Stimulated activated naive CD4-positive, alpha-beta T cell (primary cell): ENCODE results near the gene VSTM4.

Experiments
- DNase-seq, 6 experiments: peaks; one replicate each; lab custom pipeline; 2025; lab: John Stamatoyannopoulos, UW

The VSTM4 gene, protein sequence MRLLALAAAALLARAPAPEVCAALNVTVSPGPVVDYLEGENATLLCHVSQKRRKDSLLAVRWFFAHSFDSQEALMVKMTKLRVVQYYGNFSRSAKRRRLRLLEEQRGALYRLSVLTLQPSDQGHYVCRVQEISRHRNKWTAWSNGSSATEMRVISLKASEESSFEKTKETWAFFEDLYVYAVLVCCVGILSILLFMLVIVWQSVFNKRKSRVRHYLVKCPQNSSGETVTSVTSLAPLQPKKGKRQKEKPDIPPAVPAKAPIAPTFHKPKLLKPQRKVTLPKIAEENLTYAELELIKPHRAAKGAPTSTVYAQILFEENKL

DNA sequence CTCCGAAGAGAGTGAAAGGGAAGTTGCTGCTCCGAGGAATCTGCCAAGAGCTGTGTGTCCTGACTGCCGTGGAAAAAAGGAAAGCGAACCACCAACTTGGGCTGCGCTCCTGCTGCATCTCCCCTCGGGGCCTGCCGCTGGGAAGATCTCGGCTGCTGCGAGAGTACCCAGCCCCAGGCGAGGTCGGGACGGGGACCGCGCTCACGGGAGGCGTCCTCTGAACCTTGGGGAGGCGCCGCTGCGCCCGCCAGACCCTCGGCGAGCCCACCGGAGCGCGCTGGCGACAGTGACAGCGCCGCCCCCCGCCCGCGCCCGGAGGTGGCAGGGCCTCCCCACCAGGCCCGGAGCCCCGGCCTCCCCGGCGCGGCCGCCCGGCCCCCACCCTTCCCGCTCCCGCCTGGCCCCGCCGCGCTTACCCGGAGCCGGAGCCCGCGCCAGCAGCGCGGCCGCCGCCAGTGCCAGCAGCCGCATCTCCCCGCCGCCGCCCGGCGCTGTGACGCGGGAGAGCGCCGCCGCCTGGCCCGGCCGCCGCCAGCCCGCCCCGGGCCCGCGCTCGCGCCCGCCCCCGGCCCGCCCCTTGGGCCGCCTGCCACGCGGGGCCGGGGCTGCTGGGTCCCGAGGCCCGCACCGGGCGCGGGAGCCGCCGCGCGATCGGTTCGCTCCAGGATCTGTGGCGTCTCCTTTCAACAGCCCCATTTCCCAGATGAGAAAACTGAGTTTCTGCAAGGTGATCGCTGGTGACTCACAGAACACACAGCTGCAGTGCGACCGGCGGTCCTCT lies at the start of gene VSTM4:
TSS of gene VSTM4 (minus strand) at position 508 of the 781 bp plus-strand sequence. CDS start at position 471, 37 bp downstream.
- DNase-seq, result no peak

DNA sequence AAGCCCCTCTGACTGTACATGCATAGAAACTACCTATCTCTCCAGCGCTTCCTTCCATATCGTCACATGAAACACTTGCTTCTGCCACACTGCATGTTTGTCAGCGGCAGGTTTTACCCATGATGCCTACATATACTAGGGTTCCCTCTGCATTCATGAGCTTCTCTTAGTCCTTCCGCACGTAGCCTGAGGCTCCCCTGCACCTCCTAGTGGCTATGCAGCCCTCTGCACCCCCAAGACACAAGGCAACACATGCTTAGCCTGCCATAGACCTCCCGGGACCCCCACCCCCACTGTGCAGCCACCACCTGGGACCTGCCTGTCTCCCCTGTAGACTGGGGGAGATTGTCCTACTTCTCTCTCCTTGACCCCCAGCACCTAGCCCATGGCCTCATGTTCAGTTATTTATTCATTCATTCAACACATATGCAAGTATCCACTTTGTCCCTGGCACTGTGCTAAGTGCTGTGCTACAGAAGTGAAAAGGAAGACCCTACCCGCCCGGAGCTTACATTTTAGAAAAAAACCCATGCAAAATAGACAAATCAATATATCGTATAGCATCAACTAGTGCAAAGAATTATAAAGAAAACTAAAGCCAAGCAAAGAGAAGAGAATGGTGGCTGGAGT lies 49.4 kb upstream of the VSTM4 start:
- no peak for DNase-seq

DNA sequence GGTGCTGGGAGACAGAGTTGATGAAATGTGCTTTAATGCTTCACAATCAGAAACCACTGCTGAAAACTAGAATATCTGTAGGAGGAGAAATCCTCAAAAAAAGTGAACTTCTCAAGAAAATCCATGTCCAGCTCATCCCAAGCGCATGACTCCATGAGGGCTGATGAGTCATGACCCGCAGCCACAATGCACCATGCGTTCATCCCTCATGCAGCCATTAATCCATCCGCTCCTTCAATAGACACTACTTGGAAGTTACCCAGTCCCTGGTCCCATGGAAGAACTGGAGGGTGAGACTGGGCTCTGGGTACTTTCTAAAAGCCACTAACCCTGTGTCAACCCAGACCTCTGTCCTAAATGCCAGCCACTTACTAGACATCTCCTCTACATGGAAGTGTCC lies 48.4 kb upstream of the VSTM4 start:
- DNase-seq, result no peak

DNA sequence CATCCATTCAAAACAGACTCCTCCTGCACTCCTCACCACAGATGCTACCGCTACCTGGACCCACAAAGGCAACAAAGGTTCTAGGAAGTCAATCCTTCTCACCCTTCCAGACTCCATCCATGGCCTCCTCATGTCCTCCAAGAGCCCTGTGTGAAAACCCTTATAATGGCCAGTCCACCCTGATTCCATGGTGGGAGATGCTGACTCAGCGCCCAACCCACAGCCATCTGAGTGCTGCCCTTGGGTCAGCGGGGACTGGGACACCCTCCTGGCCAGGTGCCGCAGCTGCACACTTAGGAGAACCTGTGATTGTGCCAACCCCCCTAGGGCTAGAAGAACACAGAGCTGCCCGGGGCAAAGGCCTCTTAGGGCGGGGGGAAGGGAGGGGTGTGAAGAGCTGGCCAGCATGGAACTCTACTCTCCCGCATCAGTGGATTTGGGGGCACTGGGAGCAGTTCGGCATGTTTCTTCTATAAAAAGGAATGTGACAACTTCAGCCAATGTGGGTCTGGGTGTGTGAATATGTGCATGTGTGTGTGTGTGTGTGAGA lies 47.5 kb upstream of the VSTM4 start:
- no peak for DNase-seq

DNA sequence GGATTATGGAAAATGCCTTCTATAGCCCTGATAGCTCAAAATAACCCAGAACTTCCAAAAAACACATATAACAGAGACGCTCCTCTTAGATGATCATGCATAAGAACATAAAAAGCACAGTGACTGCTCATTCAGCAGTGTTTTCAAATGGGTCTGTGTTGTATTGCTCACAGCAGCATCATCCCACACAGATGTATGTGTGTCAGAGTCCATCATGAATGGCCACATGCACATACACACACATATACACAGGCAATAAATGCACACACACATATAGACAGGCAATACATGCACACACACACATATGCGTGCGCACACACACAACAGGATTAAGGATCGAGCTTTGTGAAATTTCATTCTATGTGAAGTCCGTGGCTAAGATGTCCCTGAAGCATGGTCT lies 46.7 kb upstream of the VSTM4 start:
- DNase-seq, result no peak

DNA sequence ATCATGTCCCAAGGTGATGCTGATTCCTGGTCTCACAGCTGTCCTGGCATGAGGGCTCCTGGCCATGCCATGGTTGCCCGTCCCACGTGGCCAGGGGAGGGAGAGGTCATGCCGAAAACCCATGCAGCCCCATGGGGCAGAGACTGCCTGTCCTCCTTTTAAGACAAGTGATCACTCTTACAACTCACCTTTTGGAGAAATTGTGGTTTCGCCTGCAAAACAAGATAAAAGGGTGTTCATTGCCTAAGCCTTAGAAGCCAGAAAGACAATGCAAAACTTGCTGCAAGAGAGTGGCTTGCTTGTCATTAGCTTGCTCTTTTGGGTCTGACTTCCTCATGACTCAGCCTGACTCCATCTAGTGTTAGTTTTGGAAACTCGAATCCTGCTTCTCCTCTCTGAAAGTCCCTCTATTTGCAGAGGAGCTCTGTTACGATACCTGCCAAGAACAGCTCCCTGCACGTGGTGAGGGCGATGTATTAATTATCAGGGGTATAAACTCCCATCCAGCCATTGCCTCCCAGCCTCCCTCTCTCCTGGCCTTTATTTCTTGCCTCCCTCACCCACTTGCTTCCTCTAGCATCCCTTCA lies 46.2 kb upstream of the VSTM4 start:
- no peak for DNase-seq

DNA sequence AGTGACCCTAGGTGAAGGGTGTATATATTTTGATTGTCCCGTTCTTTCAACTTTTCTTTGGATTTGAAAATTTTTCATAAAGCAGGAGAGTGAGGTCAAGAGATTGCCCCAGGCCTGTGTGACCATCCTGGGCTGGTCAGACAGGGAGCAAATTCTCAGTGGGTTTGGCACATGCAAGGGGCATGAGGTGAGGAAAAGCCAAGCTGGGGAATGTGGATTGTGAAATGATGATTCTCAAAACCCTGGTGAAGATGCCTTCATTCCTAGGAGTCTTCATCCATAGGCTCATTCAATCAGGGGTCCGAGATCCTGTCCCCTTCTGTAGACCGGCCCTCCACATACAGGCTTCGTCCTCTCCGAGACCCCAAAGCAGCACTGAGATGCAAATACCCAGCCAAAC lies 45.5 kb upstream of the VSTM4 start:
- no peak for DNase-seq

DNA sequence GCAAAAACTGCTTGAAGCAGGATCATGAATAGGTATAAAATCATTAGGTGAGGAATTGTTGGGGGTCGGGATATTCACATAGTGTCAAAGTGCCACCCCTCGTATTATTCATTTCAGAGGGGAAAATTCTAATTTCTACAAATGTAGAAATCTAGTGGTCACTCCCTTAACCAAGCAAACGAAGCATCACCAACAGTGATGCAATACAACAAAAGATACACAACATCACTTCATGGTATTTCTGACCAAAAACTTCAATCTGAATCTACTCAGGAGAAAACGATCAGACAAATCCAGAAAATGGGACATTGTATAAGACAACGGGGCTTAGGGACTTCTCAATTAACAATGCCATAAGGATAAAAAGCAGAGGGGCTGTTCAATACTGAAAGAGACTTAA lies 44.8 kb upstream of the VSTM4 start:
- DNase-seq, result no peak

DNA sequence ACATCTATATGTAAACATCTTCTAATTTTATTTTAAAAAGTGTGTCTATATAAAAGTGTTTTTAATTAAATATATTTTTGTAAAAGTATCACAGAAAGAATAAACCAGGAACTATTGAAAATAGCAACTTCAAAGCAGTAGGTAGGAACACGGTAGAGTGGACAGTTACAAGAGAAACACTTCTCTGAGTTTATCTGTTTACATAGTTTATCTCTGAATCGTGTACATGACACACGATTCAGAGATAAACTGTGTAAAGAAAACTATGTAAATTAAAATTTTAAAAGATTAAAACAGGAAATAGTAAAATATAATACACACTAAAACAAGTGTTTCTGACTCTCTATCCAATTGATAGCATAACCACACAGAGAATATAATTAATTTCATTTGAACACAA lies 43.6 kb upstream of the VSTM4 start:
- DNase-seq, result no peak

DNA sequence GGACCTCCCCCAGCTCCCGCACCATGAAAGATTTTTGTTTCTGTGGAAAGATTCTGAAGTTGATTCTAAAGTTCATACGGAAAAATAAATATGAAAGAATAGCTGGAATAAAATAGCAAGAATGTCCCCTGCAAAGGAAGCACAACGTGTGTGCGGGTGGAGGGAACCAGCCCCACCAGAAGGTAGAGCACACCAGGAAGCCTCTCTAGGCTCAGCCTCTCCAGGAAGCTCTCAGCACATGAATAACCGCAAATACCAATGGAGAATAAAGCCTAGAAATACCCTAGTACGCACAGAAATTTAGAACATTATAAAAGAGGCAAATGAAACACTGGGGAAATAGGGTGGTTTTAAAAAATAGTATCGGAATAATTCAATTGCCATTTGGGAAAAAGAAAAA lies 43.1 kb upstream of the VSTM4 start:
- no peak for DNase-seq

DNA sequence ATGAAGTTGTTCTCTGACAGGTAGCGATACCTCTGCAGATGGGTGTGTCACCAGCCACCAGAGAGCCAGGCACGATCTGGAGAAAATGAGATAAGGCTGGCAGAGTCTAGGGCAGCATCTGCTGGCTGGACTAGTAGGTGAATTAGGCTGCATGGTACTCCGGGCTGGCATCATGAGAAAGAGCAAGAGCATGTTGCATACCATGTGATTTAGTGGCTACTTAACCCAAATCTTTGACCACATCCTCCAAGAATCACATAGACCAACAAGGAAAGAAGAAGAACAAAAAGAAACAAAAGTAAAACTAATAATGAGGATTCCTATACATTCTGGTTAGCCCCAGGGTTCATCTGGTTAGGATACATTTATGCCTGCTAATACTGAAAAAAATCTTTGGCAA lies 41.9 kb upstream of the VSTM4 start:
- no peak for DNase-seq

DNA sequence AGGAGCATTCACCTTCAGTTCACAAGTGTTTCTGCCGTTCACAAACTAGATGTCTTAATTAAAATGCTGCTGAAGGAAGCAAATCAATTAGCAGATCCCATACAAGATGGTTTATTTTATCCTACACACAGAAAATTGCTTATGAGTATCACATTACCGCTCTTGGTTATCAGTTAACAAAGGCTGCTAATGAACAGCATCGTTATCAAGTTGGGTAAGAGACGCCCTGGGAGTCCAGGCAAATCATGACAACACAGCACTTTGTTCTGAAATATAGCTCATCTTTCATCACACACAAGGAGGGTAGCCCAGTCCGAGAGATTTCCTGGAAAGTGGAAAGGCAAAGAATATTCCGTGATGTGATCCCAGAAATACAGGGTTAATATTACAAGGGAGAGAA lies 39.3 kb upstream of the VSTM4 start:
- DNase-seq, result no peak

DNA sequence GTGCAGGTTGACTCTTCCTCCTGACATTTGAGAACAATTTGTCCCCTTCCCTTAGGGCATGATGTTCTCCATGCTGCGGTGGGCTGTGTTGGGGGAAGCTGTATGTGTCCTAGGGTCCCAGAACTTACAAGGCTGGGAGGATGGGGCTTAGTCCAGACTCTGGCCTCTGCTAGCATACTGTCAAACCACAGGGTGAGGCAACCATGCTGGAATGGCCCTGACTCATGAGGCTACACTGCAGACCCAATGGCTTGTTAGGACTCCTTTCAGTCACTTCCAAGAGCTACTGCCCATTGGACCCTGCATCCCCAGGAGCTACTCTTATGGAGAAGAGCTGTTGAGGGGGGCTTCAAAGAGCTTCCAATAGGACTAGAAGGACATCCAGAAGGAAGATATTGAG lies 38.6 kb upstream of the VSTM4 start:
- no peak for DNase-seq

DNA sequence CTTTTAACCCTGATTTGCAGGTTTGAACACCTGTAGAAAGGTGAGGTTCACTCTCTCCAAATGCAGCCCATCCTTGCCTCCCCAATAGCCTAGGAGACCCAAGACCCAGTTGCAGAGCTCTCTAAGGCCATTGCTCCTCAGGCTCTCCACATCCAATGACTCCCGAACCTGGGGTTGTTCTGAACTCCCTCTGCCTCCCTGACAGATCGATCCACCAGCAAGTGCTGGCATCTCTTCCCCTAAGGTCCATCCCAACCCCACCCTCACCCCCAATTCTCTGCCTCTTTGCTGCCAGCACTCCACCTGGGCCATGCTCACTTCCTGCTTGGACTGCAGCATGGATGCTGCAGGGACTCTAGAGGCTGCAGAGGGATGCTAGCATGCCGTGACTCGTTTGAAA lies 37.8 kb upstream of the VSTM4 start:
- no peak for DNase-seq

DNA sequence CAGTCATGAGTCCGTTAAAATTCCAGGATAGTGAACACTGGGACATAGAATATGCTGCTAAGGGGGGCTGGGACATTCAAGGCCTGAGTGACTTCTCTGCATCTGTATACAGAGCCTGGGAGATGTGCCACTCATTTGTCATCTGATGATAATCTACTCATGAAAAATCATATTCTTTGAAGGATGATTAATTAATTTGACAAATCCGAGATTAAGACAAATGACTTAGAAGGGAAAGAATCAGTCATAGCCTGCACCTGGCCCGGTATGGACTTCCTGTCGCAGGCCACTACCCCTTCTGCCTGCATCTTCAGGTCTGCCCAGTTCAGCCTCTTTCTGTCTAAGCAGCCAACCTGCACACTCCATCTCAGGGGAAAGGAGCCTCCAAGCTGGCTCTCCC lies 37.3 kb upstream of the VSTM4 start:
- DNase-seq, result no peak

DNA sequence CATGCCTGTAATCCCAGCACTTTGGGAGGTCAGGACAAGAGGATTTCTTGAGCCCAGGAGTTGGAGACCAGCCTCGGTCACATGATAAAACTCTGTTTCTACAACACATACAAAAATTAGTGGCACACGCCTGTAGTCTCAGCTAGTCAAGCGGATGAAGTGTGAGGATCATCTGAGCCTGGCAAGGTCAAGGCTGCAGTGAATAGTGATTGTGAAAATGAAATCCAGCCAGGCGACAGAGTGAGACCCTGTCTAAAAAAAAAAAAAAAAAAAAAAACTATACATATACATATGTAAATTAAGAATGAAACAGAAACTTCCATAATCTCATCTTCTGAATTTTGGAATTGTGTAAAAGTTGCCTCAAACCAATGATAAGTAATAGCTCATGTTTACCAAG lies 36.7 kb upstream of the VSTM4 start:
- DNase-seq, result no peak

DNA sequence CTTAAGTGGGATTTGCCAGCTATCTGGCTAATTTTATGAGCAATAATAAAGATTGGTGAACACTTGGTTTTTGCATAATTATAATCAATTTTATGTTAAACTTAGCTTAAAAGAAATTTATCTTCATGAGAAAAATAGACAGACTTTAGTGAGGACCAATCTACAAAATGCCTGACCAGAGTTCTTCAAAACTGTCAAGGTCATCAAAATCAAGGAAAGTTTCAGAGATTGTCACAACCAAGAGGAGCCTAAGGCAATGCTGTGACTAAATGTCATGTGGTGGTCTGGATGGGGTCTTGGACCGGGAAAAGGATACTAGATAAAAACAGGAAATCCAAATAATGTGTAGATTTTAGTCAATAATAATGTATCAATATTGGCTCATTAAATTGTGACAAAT lies 36.2 kb upstream of the VSTM4 start:
- no peak for DNase-seq

DNA sequence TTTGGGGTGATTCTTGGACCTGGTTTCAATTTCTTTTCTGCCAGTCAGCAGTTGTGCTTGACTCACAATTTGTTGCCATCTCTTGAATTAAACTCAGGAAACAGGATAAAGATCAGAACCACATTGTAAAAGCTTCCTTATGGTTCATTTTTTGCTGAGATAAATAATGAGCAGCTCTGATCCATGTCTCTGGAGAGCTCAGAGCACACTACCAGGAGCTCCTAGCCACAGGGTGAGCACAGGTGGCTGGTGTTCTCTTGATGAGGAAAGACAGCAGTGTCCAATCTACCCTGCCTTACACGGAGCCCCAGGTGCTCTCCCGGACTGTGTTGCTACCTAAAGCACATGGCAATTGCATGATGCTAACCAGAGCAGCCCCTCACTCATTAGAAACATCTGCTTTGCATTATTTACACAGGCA lies 35.7 kb upstream of the VSTM4 start:
- DNase-seq, result no peak

DNA sequence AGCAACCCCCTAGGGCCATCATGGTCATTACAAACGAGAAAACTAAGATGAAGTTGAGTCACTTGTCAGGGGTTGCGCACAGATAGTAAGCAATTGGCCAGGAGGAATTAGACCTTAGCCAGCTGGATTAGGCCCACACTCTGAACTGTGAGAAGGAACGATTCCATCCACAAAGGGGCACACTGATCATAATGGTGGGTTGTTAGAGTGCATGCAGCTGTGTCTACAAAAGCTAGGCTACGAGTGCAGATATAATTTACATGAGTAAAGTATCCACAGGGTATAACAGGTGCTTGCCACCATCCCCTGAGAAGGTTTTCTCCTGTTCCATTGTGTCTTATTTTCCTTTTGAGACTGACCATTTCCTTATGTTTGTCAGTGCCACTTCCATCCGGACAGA lies 35.1 kb upstream of the VSTM4 start:
- no peak for DNase-seq

DNA sequence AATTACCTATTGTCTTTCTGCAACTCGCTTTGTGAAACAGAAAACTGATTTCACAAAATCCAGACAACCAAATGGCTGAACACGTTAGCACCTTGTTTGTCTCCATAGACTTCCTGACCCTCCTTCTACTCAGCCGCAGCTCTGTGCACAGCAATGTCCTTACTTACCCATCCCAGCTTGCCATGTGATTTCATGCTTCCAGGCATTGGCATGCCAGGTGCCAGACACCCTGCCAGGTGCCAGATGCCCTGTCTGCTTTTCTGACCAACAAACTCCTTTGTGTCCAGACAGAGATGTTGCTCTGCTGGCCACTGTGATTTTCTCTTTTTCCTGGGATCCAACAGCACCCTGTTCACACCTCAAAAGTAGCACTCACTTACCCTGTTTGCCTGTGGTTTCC lies 34.6 kb upstream of the VSTM4 start:
- DNase-seq, result no peak

DNA sequence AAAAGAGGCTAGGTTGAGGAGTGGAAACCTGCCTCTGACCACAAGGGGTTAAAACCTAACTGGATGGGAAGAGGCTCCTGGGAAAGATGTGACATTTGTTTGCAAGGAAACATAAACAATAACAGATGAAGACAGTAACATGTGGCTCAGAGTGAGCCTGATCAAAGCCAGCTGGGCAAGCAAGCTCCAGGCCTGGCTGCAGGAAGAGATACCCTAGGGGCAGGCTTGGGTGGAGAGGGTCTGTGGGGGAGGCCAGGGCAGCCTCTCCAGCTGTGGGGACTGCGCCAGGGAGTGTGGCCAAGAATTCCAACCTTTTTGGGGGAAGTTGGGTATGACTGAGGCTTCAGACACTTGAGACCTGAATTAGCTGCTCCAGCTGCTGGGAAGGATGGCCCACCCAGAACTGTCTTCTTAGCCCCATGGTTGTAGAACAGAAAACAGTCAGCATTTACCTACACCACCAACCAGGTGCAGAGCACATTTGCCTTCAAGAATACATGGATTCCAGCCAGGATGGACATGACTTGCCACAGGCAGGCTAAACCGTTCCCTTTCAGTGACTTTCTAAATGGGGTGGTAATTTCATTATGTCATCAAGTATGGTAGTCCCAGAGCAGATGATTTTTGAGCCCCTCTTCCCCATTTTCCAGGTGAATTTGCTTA lies 28.9 kb upstream of the VSTM4 start:
- no peak for DNase-seq

DNA sequence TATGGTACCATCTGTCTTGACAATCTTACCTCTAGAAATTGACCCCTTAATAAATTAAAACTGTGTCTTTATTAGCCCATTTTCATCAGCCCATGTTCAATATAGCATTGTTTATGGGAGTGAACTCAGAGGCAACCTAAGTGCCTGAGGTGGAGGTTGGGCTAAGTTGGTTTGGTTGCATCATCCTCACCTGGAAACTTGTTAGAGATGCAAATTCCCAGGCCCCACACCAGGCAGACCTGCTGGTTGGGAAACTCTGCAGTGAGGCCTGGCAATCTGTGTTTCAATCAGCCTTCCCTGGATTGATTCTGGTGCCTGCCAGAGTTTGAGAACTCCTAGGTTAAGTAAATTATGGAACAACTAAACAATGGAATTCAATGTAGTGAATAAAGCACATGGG lies 27.9 kb upstream of the VSTM4 start:
- no peak for DNase-seq
